WERI-Rb-1 (cell line): Measurements from ENCODE around the gene MEF2A.

Experiments
- DNase-seq: peaks from one replicate; pipeline ENCODE4 v3.0.0-alpha.2; 2020
- H3K27ac ChIP-seq: fragments of 250-450 bp; sonication (Bioruptor Pico); 2 replicates; pipeline ENCODE4 v1.5.1; 2020; ENCODE audit warnings: mild to moderate bottlenecking, moderate library complexity
- H3K27me3 ChIP-seq: fragments of 250-450 bp; sonication (Bioruptor Pico); 2 replicates; pipeline ENCODE4 v1.5.1; 2021; ENCODE audit warnings: mild to moderate bottlenecking, low read depth, moderate library complexity; ENCODE audit not compliant: insufficient read depth, severe bottlenecking
- H3K36me3 ChIP-seq: fragments of 250-450 bp; sonication (Bioruptor Pico); 2 replicates; pipeline ENCODE4 v1.5.1; 2020; ENCODE audit warnings: mild to moderate bottlenecking, moderate library complexity
- H3K4me3 ChIP-seq: 2 replicates; pipeline ENCODE4 v1.5.1; 2011; ENCODE audit warnings: low read depth, mild to moderate bottlenecking, control low read depth, low read length
- H3K9me3 ChIP-seq: fragments of 250-450 bp; sonication (Bioruptor Pico); 2 replicates; pipeline ENCODE4 v1.5.1; 2021; ENCODE audit warnings: mild to moderate bottlenecking, moderate library complexity; ENCODE audit not compliant: severe bottlenecking
- CTCF ChIP-seq: IDR thresholded peaks from 2 replicates; pipeline ENCODE4 v1.5.1; 2011; ENCODE audit warnings: low read depth, mild to moderate bottlenecking, control low read depth, inconsistent platforms, low read length

The MEF2A gene

GRCh38 chr15:99735868-99736267 lies 170.1 kb downstream of the MEF2A start:
- no peaks in the 10 kb centered on the region for H3K27me3 ChIP-seq
- H3K36me3 ChIP-seq: peaks cover 2% of the 10 kb centered on the region; the same call in 1 of the 2 replicates
- H3K27ac ChIP-seq: no peak overlapping the region
- peaks cover 4% of the 10 kb centered on the region for H3K9me3 ChIP-seq
- H3K4me3 ChIP-seq: no peak overlapping the region
- no peak for TF ChIP-seq CTCF
- no peak for DNase-seq

- Histone ChIP-seq H3K4me3 (no peak overlapping the region), H3K27ac (no peak overlapping the region), H3K9me3 (peaks cover 4% of the 10 kb centered on the region), H3K36me3 (no peaks in the 10 kb centered on the region), H3K27me3 (no peaks in the 10 kb centered on the region)
- no peak for TF ChIP-seq CTCF
- no peak for DNase-seq
Observed at GRCh38 chr15:99736702-99737101, 170.9 kb downstream of the MEF2A start.

- DNase-seq: no peak
- Histone ChIP-seq H3K27me3 (no peaks in the 10 kb centered on the region), H3K27ac (no peak overlapping the region), H3K9me3 (peaks cover 4% of the 10 kb centered on the region), H3K4me3 (no peak overlapping the region), H3K36me3 (no peaks in the 10 kb centered on the region)
- TF ChIP-seq CTCF: no peak
Observed at GRCh38 chr15:99738021-99738847, 172.4 kb downstream of the MEF2A start.

GRCh38 chr15:99741835-99742234 lies 176.1 kb downstream of the MEF2A start:
- no peak overlapping the region for H3K4me3 ChIP-seq
- no peak overlapping the region for H3K27ac ChIP-seq
- H3K9me3 ChIP-seq: no peaks in the 10 kb centered on the region
- H3K36me3 ChIP-seq: no peaks in the 10 kb centered on the region
- no peak for TF ChIP-seq CTCF
- no peak for DNase-seq
- no peaks in the 10 kb centered on the region for H3K27me3 ChIP-seq

- no peak for TF ChIP-seq CTCF
- DNase-seq: no peak
- H3K9me3 ChIP-seq: no peaks in the 10 kb centered on the region
- no peaks in the 10 kb centered on the region for H3K27me3 ChIP-seq
- H3K27ac ChIP-seq: no peak overlapping the region
- no peaks in the 10 kb centered on the region for H3K36me3 ChIP-seq
- no peak overlapping the region for H3K4me3 ChIP-seq
Observed at GRCh38 chr15:99744142-99744541, 178.4 kb downstream of the MEF2A start.
